ENCODE measurements around the gene NAPG.
"Not testable (repeated sequence)": the region's sequence is repeated elsewhere in the genome, so short reads cannot be mapped to it uniquely, and the experiment has no call there.

The NAPG gene

DNA sequence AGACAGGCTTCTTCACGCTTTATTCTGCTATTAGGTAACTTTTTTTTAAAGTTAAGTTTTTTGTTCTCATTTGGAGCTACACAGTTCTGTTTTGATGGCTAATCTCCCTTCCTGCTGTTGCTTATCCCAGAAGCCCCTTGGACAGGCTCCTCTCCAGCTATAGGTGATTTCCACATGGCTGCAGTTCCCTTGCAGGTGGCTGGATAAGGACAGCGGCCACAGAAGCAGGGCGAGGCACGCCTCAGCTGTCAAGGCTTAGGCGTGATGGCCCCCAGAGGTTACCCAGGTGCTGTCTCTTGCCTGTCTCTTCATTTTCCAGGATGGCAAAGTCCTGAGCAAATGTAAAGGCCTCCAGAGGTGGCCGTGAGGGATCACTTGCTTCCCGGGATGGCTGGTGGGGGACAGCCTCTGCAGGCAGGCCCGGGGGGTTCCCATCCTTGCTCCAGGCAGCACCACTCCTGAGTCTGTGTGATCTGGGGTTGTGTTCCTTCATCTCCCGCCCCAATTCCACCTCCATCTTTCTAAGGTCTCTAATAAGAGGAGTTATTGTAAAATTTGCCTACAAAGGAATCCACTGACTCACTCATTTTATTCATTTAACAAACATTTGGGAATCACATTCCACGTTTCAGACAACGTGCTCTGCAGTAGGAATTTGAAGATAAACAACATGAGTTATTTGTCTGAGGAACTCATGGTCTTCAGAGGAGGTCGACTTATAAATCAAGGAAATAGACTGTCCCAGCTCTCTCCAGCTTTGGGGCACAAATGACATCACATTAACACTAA lies 53.4 kb downstream of the NAPG start:
- DNase-seq (ENCODE audit: low spot score), result no peak

- no peak for DNase-seq (ENCODE audit: low spot score)
These were observed 54.4 kb downstream of the NAPG start for GRCh38 chr18:10580215-10580614.

- DNase-seq (ENCODE audit: low spot score), result no peak
These were observed 59.4 kb downstream of the NAPG start for GRCh38 chr18:10585260-10585659.

- DNase-seq (ENCODE audit: low spot score), result no peak
These were observed 63.1 kb downstream of the NAPG start for GRCh38 chr18:10588975-10589374.

- no peak for DNase-seq (ENCODE audit: low spot score)
These were observed 64.6 kb downstream of the NAPG start for GRCh38 chr18:10590412-10590811.

- no peak for DNase-seq (ENCODE audit: low spot score)
These were observed 66.1 kb downstream of the NAPG start for GRCh38 chr18:10591896-10592295.

GRCh38 chr18:10593366-10594022 lies 67.7 kb downstream of the NAPG start:
- DNase-seq (ENCODE audit: low spot score), result not testable (repeated sequence)

- not testable (repeated sequence) for DNase-seq (ENCODE audit: low spot score)
These were observed 70.1 kb downstream of the NAPG start for GRCh38 chr18:10595917-10596316.

GRCh38 chr18:10597695-10598094 lies 71.9 kb downstream of the NAPG start:
- DNase-seq (ENCODE audit: low spot score), result not testable (repeated sequence)

- DNase-seq (ENCODE audit: low spot score), result not testable (repeated sequence)
These were observed 74.9 kb downstream of the NAPG start for GRCh38 chr18:10600701-10601100.
